NCI-H1105 treated with DMSO at 0.1 percent for 48 hours (cell line): ENCODE measurements around the gene GPX4.

ENCODE experiments used
- DNase-seq: peaks from one replicate; lab custom pipeline; 2025; lab: John Stamatoyannopoulos, UW

Gene GPX4

DNA sequence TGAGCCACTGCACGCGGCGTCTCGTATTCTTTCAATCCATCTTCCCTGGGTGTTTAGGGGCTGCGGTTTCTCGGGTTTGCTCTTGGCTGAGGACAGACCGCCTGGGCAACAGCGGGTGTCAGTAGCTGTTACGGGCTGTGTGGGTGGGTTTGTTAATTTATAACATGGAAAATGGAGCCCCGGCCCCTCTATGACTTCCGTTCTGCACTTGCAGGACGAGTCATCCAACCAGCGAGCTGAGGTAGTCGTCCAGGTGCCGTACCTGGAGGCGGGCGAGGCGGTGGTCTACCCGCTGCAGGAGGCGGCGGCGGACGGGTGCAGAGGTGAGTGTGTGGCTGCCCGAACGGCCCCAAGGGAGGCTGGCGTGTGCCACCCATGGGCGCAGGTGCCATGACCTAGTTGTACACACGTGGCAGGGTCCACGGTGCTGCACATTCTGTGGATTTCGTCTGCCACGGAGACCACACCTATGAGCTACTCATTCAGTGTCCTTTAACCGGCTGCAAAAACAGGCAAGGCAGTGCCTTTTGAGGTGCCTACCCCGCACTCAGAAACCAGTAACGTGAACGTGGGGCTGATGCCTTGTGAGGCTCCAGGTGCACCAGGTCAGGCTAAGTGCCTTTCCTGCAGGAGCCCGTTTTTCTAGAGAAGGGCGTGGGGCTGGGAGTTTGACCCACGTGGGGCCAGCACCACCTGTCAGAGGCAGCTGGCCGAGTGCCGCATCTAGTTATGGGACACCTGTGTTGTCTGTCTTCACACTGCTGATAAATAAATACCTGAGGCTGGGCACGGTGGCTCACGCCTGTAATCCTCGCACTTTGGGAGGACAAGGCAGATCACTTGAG lies 19.5 kb upstream of the GPX4 start:
- peak; percentile 44 for DNase-seq

DNA sequence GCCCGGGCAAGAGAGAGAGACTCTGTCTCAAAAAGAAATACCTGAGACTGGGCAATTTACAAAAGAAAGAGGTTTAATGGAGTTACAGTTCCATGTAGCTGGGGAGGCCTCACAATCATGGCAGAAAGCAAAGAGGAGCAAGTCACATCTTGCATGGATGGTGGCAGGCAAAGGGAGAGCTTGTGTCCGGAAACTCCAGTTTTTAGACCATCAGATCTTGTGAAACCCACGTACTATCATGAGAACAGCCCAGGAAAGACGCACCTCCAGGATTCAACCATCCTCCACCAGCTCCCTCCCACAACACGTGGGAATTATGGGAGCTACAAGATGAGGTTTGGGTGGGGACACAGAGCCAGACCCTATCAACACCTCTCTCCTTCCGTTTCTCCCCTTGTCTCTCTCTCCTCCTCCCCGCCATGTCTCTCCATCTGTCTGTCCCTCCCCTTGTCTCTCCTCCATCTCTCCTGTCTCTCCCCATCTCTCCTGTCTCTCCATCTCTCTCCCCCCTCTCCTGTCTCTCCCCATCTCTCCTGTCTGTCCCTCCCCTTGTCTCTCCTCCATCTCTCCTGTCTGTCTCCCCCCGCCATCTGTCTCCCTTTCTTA lies 18.6 kb upstream of the GPX4 start:
- DNase-seq = no peak

DNA sequence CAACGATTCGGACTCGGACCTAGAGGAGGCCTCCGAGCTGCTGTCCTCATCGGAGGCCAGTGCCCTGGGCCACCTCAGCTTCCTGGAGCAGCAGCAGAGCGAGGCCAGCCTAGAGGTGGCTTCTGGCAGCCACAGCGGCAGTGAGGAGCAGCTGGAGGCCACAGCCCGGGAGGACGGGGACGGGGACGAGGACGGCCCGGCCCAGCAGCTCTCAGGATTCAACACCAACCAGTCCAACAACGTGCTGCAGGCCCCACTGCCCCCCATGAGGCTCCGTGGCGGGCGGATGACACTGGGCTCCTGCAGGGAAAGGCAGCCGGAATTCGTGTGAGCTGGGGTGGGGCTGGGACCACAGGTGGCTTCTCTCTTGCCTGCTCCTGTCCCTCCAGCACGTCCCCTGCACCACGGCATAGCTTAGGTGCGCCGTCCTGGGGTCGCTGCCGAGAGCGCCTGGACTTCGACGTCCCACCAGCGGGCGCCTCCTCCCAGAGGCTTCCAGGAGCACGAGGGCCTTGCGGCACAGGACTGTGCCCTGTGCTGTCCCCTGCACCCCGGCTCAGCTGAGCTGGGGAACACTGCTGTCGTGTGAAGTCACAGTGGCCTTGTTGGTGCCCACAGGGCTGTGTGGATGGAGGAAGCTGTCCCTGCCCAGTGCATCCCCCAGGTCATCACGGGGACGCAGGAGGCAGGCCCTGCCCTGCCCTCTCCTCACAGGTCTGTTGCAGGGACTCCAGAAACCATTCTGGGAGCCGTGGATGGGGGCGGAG lies 17.9 kb upstream of the GPX4 start:
- no peak for DNase-seq

DNA sequence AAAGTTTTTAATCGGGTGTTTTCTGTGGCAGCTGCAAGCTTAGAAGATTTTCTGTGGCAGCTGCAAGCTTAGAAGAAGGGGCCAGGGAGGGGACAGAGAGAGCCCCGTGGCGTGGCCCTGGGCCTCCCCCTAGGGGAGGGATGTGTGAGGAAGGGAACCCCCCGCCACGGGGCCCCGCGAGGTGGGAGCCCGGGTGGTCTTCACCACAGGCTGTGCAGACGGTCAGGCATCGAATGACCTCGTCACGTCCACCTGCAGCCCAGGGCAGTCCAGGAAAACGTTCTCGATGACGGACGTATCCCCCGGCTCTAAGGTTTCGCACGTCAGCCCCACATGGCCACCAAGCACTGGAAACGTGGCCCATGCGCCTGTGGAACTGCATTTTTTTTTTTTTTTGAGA lies 17.2 kb upstream of the GPX4 start:
- DNase-seq = no peak

DNA sequence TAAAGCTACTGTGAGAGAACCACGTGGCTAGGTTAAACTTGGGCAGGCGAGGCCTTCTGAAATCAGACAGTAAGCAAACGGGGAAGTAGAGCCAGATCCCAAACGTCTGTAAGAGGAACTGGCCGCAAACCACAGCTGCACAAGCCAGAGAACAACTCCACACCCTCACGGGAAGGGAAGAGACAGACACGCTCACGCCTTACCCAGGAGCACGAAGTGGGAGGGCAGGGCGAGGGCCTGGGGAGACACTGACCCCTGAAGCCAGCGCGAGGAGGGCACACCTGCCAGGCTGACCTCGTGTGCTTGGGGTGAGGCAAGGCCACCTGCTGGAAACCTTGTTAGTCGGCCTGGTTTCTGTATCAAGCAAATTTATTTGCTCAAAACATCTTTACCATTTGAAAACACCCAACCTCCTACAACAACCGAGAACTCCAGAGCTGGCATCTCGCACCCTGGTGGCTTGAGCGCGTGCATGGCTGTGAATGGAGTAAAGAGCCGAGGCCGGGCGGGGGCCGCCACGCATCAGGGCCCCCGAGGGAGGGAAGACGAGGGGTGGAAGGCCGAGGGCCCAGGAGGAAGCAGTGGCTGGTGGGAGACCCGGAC lies 15.9 kb upstream of the GPX4 start:
- DNase-seq = no peak

DNA sequence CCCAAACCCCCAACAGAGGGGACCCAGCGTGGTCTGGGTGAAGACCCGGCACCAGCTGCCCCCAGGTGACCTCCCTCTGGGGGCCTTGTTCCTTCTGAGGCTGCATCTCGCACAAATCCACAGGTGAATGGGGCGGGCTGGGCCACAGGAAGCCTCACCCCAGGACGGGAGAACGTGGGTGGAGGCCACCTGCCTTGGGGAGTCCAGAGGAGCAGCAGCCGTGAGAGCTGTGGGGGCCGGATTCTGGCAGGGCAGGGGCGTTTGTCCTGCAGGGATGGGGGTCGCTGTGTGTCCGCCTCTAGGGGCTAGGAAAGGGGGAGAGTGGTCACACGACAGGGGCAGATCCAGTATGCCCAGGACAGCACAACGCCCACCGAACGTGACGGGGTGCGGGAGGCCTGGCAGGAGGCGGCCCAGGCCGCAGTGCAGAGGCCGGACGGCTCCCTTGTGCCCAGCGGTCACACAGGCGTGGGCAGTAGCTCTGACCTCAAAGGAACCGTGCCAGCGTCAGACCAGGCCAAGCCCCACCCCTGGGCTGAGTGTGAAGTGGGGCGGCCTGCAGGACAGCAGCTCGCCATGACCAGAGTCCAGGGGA lies 15.3 kb upstream of the GPX4 start:
- no peak for DNase-seq

DNA sequence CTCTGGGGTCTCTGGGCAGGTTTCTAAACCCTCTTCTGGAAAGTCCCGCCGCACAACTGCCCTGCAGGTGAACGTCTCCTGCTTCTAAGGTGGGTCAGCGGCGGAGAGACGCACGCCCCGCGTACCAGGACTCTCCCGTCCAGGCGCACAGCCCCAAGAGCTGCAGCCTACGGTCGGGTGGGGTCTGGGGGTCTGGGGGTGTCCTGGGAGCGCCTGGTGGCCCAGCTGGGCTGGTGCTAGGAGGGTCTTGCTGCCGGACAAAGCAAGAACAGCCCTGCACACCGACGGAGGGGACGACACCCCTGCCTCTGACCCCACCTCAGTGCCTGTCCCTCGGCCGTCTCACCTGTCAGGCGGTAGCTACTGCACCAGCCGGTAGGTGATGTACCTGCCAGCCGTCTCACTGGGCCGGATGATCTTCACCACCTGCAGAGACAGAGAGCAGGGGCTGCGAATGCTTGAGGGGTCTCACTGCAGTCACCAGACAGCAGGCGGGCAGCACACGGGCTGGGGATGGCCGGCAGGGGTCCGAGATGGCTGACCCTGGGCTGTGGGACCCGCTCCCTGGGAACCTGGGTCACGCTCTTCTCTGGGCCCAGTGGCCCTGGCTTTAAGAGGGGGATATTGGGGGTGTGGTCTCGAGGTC lies 14.5 kb upstream of the GPX4 start:
- no peak for DNase-seq

DNA sequence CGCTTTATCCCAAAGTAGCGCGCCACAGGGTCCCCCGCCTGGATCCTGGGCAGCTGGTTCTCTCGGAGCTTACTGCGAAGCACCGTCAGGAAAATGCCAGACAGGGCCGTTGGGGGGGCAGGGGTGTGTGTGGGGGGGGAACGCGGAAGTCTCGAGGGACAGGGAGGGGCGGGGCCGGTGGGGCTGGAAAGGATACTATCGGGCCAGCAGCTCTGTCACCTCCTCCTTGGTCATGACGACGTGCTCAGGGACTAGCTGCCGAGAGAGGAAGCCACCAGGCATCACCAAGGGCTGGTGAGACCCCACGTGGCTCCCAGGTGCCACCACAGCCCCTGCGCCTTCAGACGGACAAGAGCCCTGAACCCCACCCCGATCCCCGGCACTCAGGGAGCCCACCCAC lies 13.9 kb upstream of the GPX4 start:
- DNase-seq = no peak

DNA sequence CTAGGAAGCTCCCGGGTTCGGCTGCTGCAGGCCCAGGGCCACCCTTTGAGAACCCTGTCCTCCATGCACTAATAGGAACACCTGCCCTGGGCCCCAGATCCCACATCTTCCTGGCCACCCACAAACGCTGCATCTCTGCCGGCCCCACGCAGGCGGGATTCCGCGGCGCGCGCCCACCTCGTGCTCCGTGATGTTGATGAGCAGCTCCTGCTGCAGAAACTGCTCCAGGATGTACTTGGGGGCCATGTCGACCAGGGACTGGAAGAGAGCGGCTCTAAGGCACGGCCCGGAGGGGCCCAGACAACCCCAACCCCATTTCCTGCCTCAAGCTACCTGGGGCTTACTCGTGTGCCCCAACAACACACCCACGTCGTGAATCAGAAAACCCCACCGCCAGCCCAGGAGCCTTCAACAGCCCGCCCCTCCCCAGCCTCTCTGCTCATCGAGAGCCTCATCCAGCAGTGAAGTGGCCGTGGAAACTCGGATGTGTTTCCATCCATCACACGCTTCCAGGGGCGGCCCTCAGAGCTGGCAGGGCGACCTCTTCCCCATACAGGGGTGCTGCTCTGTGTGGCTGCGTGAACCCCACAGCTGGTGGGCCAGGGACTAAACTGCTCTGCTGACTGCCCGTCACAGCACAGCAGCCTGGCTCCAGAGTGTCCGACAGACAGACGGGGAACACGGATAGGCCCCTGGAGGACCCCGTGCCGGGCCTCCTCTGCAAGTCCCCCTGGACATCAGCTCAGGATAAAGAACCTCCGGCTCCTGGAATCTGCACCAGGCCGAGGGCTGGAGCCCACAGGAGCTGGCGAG lies 12.9 kb upstream of the GPX4 start:
- DNase-seq = no peak

DNA sequence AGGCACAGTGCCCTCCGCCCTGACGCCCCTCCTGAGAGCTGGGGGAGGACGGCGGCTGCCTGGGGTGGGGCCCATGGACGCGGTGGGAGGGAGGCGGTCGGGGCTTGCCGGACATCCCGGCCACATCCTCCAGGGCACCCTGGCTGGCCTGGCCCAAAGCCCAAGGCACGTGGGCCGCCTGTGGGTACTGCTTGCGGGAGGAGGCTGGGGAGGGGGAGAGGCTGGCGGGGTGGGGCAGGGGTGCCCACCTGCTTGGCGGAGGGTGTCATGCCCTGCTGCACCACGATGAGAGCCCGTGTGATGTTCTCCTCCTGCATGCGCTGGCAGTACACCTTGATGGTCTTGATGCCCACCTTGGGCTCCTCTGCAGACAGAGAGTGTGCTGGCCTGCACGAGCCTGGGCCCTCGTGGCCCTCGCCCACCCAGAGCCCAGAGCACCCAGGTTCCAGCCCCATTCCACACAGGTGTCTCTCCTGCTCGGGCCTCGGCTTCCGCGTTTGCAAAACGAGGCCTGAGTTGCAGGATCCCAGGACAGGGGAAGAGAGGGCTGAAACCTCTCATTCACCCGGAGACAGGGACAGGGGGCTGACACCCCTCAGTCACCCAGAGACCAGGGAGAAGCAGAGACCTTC lies 12.1 kb upstream of the GPX4 start:
- no peak for DNase-seq

DNA sequence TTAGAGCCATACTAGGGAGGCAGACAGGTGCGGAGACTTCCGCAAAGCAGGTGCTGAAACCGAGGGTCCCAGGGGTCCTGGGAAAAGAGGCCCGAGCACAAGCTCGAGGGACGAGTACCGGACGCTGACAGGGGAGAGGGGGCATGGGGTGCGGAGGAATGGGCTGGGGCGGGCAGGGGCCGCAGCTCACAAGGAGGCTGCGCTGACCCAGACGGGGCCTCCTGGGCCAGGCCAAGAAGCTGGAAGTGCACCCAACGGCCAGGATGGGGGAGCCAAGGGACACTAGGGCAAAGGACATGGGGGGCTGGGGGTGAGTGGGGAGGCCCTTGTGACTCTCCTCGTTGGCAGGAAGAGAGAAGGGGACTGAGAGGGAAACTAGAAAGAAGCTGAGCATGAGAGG lies 10.5 kb upstream of the GPX4 start:
- no peak for DNase-seq

DNA sequence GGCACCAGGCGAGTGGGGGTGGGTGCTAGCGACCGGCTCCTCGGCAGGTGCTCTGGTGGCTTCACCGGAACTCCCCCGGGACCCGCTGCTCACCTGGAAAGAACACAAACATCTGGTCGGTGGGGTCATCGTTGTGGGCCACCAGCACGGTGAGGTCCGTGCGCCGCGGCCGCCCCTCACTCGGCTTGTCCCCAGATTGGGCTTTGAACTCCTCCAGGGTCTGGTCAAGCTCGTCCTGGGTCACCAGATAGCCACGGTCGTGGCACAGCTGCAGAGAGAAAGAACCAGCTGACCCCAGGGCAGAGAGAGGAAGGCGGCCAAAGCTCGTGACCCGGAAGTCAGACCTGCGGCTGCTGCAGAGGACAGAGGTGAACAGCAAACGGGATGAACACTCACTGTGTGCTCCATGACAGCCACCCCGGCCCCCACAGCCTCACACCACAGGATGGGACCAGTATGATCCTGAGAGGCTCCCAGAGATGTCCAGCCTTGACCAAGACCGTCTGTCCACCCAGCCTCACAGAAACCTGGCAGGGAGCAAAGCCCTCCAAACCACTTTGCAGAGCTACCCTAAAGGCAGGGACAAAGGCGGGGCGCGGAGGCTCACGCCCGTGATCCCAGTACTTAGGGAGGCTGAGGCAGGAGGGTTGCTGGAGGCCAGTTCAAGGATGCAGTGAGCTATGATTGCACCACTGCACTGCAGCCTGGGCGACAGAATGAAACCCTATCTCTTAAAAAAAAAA lies 9.8 kb upstream of the GPX4 start:
- DNase-seq = no peak

DNA sequence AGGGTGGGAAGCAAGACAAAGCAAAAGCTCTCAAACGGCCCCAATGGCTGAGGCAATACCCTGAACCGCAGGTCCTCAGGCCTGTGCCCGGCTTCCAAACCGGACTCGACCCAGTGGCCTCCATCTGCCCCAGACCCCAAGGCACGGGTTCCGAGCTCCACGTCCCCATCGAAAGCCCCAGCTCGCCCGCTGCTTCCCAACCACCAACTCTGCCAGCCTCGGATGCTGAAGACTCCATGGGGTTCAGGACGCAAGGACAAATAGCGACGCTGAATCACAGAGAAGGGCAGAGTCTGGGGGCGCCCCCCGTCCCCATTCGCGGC lies 9.2 kb upstream of the GPX4 start:
- DNase-seq = no peak

DNA sequence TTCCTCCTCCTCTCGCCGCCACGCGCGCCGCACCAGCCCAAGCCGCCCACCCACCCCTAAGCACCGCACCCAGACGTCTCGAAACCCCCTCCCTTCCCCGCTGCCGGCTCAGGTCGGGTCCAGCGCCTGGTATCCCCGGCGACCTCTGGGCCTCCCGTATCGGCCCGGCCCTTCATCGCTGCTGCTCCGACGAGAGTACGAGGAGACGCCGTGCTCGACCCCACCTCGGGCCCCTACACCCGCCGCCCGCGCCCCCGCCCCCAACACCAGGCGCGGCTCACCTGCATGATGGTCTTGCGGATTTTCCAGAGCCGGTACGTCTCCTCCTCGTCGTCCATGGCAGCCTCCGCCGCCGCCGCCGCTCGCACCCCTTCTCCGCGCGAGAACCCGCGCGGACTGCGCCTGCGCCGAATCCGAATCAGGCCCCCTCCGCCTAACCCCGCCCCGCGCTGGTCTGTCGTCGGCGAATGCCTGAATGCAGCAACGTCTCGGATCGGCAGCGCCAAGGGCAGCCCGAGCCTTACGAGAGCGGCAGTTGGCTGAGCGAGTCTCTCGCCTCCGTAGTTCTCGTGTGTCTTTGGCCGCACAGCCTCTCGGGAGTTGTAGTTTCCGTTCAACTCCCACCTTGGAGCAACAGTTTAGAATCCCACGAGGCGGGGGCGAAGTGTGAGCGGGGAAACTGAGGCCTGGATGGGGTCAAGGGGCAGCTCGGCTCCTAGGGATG lies 8.7 kb upstream of the GPX4 start, which contains the start of gene POLR2E:
POLR2E (minus strand) TSS at position 398 of the 724 bp plus-strand sequence; CDS start at position 338, 60 bp downstream.
- DNase-seq = peak; percentile 95

DNA sequence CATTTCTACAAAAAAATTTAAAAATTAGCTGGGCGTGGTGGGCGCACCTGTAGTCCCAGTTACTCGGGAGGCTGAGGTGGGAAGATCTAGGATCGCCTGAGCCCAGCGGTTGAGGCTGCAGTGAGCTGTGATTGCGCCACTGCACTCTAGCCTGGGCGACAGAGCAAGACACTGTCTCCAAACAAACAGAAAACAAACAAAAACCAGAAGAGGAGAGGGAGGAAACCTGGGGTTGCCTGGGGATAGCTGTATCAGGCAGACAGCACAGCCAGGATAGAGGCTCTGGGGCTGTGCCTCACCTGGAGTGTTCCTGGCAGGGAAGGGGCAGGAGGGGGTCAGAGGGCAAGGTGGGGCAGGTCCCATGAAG lies 6.0 kb upstream of the GPX4 start:
- DNase-seq = no peak

DNA sequence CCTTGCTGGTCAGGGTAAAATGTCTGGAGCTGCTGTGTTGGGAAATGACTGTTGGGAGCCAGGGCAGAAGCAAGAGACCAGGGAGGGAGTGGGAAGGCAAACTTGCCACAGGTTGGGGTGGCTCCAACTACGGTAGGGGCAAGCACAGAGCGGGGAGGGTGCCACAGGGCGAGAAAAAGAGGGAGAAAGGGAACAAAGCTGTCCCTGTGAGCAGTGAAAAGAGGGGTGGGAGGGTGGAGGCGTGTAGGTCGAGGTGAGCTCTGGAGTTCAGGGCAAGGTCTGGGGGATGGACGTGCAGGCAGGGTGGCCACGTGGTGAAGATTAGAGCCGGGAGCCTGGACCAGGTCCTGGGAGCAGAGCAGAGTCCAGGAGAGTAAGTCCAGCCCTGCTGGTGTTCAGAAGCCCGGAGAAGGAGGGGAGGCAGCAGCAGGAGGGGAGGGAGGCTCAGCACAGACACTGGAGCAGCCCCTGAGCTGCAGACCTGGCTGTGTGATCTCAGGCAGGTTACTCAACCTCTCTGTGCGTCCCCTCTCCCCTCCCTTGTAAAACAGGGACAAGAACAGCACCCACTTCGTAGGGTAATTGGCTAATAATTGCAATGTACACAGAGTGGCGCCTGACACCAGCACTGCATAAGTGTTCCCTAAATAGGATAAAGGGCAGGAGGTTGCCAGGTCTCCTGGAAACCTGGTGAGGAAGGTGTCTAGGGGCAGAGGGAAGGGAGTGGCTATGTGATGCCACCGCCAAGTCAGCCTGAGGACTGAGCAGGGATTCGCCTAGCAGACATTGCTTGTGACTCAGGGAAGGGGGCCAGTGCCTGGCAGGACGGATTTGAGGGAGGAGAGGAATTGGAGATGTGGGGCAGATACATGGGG lies 5.4 kb upstream of the GPX4 start:
- DNase-seq = peak; percentile 9

DNA sequence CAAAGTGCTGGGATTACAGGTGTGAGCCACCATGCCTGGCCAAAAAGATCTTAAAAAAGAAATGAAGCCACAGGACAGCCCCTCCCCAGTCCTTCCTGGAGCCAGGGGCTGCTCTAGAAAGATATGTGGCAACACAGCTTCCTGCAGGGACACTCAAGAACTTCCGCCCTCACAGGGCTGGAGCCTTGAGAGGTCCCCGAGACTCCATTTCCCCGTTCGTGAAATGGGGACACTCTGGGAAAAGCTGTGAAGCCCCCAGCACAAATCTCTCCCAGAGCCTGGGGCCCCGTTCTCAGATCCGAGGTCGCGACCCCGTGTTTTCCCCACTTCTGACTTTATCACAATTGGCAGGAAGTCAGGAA lies 2.5 kb upstream of the GPX4 start:
- DNase-seq = no peak
